ENCODE data around the gene MAPK10. TPM values are rescaled to one million over a fixed set of nuclear protein-coding genes. Genes with fewer than 3 reads are reported as not detected.

The MAPK10 gene
- total RNA-seq, 6 donors from 2014 or later: 11.1 to 89.1 (median 29.5) TPM

- no peak for DNase-seq
- H3K4me1 ChIP-seq: no peaks in the 10 kb centered on the region
- 79 to 81% methylated on average over 2 of the region's 2 CpGs for WGBS, 2 donors
- TF ChIP-seq CTCF (IDR thresholded peaks at IDR 0.05) (no peak), EP300 (IDR thresholded peaks at IDR 0.05) (no peak), POLR2AphosphoS5 (IDR thresholded peaks at IDR 0.05) (no peak), POLR2A (IDR thresholded peaks at IDR 0.05) (no peak)
- no peaks in the 10 kb centered on the region for H3K36me3 ChIP-seq
- ATAC-seq (ENCODE audit: low FRiP score in 2 of 2): no peak
- H3K4me3 ChIP-seq: no peak overlapping the region
- no peaks in the 10 kb centered on the region for H3K9me3 ChIP-seq
- no peak overlapping the region for H3K27ac ChIP-seq
- H3K27me3 ChIP-seq: no peaks in the 10 kb centered on the region
Measured at GRCh38 chr4:86160426-86160825, 199.4 kb downstream of the MAPK10 start.

DNA sequence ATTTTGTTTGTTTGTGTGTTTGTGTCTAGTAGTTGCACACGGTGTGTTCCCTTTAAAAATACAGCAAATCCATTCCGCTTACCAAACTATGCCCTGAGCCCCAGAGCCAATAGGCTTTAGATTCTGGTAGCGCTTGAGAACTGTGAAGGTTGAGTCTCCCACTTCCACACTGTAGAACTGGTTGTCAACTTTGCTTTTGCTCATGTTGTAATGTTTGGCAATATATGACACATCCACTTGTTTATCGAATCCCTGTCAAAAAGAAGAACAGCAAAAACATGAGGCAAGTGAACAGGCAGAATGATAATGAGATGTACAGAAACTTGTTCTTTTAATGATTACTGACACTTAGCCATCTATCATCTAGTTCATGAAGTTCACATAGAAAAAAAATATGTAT, 200.6 kb downstream of the MAPK10 start:
- H3K4me1 ChIP-seq: no peaks in the 10 kb centered on the region
- no peak for DNase-seq
- no peaks in the 10 kb centered on the region for H3K9me3 ChIP-seq
- H3K36me3 ChIP-seq: no peaks in the 10 kb centered on the region
- H3K27me3 ChIP-seq: no peaks in the 10 kb centered on the region
- H3K4me3 ChIP-seq: no peak overlapping the region
- ATAC-seq (ENCODE audit: low FRiP score in 2 of 2): no peak
- WGBS, 2 donors: 94 to 96% methylated on average over 4 of the region's 4 CpGs
- no peak for TF ChIP-seq CTCF (IDR thresholded peaks at IDR 0.05)
- H3K27ac ChIP-seq: no peak overlapping the region

DNA sequence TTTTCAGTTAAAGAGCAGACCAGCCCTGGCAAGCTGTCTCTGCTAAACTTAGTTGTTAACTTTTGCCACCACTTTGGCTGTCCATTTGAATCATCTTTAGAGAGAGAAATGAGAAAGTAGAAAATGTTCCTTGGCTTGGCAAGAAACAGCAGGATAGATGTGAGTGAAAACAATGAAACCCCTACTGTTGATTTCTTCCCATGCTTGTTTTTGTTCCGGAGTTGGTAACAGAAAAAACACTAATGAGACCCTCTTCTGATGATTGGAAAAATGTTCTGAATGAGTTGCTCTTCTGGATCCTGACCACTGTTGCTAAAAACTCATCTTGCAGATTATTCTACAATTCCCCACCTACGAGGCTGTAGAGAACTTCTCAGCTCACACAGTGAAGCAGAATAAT, 203.3 kb downstream of the MAPK10 start:
- no peak for TF ChIP-seq POLR2A (IDR thresholded peaks at IDR 0.05)
- no peak for TF ChIP-seq EP300 (IDR thresholded peaks at IDR 0.05)
- TF ChIP-seq CTCF (IDR thresholded peaks at IDR 0.05): no peak
- TF ChIP-seq POLR2AphosphoS5 (IDR thresholded peaks at IDR 0.05): no peak
- no peak overlapping the region for H3K4me3 ChIP-seq
- DNase-seq: no peak
- no peaks in the 10 kb centered on the region for H3K9me3 ChIP-seq
- H3K27me3 ChIP-seq: no peaks in the 10 kb centered on the region
- H3K4me1 ChIP-seq: no peaks in the 10 kb centered on the region
- H3K36me3 ChIP-seq: no peaks in the 10 kb centered on the region
- 73 to 85% methylated on average over 2 of the region's 2 CpGs for WGBS, 2 donors
- H3K27ac ChIP-seq: no peak overlapping the region
- ATAC-seq (ENCODE audit: low FRiP score in 2 of 2): no peak

- TF ChIP-seq EP300 (IDR thresholded peaks at IDR 0.05): no peak
- no peak for TF ChIP-seq POLR2A (IDR thresholded peaks at IDR 0.05)
- no peak for TF ChIP-seq CTCF (IDR thresholded peaks at IDR 0.05)
- no peak for TF ChIP-seq POLR2AphosphoS5 (IDR thresholded peaks at IDR 0.05)
Measured at GRCh38 chr4:86155766-86156165, 204.1 kb downstream of the MAPK10 start.

DNA sequence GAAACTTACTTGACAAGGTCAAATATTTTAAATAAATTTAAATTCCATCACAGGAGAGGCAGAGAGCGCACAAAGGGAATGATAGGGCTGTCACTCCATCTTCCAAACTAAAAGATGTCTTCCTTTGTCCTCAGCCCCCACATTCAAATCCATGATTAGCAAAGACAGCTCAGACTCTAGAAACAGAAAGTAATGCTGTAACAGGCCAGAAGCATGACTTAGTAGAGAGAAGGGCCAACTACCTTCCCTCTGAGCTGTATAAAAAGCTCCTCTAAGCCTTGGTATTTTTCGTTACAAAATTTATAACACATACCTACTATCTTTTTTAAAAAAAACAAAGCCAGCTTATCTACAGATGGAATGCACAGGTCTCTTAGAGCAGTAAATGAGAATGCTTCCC, 207.4 kb downstream of the MAPK10 start:
- ATAC-seq (ENCODE audit: low FRiP score in 2 of 2) (no peak), DNase-seq (no peak)
- H3K27ac ChIP-seq: no peak overlapping the region
- WGBS, 2 donors: 81 to 89% methylated on average over 2 of the region's 2 CpGs
- TF ChIP-seq POLR2AphosphoS5 (IDR thresholded peaks at IDR 0.05): no peak
- H3K36me3 ChIP-seq: no peaks in the 10 kb centered on the region
- no peaks in the 10 kb centered on the region for H3K27me3 ChIP-seq
- no peaks in the 10 kb centered on the region for H3K4me1 ChIP-seq
- no peak overlapping the region for H3K4me3 ChIP-seq
- H3K9me3 ChIP-seq: no peaks in the 10 kb centered on the region

More at GRCh38 chr4:86155766-86156165, 204.1 kb downstream of the MAPK10 start:
- no peak for DNase-seq
- no peaks in the 10 kb centered on the region for H3K9me3 ChIP-seq
- no peaks in the 10 kb centered on the region for H3K4me1 ChIP-seq
- H3K27ac ChIP-seq: no peak overlapping the region
- no peaks in the 10 kb centered on the region for H3K27me3 ChIP-seq
- 88 to 92% methylated on average over 4 of the region's 4 CpGs for WGBS, 2 donors
- no peak for ATAC-seq (ENCODE audit: low FRiP score in 2 of 2)
- no peaks in the 10 kb centered on the region for H3K36me3 ChIP-seq
- no peak overlapping the region for H3K4me3 ChIP-seq
